Measurements from ENCODE around the gene GAB4. TPM values are rescaled to one million over a fixed set of nuclear protein-coding genes. Genes with fewer than 3 reads are reported as not detected.

GAB4 gene
- total and polyA plus RNA-seq, 10 of the 15 experiments (the other 5 are each of a cell fraction or from before 2014, with no cell fraction given) = not detected

Other genes starting within 250 kb of the GAB4 start
- not detected in 2 replicates for gene XKR3, start 182.8 kb downstream of the GAB4 start, total RNA-seq (2014; rRNA removed)
- 0.09 TPM in 1 of 2 replicates, not detected in the other for gene XKR3, start 182.8 kb downstream of the GAB4 start, total RNA-seq (2014; rRNA removed; fragmentation: Illumina TruSeq; extraction: Trizol)
- not detected in 2 replicates for gene XKR3, start 182.8 kb downstream of the GAB4 start, total RNA-seq (2021)
- gene XKR3, start 182.8 kb downstream of the GAB4 start, polyA plus RNA-seq (2011; rRNA removed) = 0.04 TPM in 1 of 2 replicates, not detected in the other
- not detected in 2 replicates for gene XKR3, start 182.8 kb downstream of the GAB4 start, polyA plus RNA-seq (2014; fragmentation: Illumina TruSeq; extraction: Trizol)
- gene XKR3, start 182.8 kb downstream of the GAB4 start, polyA plus RNA-seq (2014; fragmentation: Nextera tagmentation; extraction: Ambion mirVana) = not detected
- gene XKR3, start 182.8 kb downstream of the GAB4 start, polyA plus RNA-seq (2014; rRNA removed) = 0.14 TPM in 1 of 2 replicates, not detected in the other
- gene XKR3, start 182.8 kb downstream of the GAB4 start, polyA plus RNA-seq (2016; fragmentation: Nextera tagmentation; extraction: Ambion mirVana) = under 1 TPM in 1 of 2 experiments, not detected in 1; 0.09 TPM
- gene IL17RA, start 76.8 kb upstream of the GAB4 start, total RNA-seq (2014; rRNA removed) = 3.8 and 4.2 TPM in 2 replicates
- gene IL17RA, start 76.8 kb upstream of the GAB4 start, total RNA-seq (2014; rRNA removed; fragmentation: Illumina TruSeq; extraction: Trizol) = 3.0 and 3.1 TPM in 2 replicates
- gene IL17RA, start 76.8 kb upstream of the GAB4 start, total RNA-seq (2021) = 9.4 and 10.2 TPM in 2 replicates
- gene IL17RA, start 76.8 kb upstream of the GAB4 start, polyA plus RNA-seq (2011; rRNA removed) = 5.9 and 9.9 TPM in 2 replicates
- 3.8 and 5.1 TPM in 2 replicates for gene IL17RA, start 76.8 kb upstream of the GAB4 start, polyA plus RNA-seq (2014; fragmentation: Illumina TruSeq; extraction: Trizol)
- gene IL17RA, start 76.8 kb upstream of the GAB4 start, polyA plus RNA-seq (2014; fragmentation: Nextera tagmentation; extraction: Ambion mirVana) = under 1 TPM; 0.71 to 0.75 TPM
- gene IL17RA, start 76.8 kb upstream of the GAB4 start, polyA plus RNA-seq (2014; rRNA removed) = 4.1 and 4.7 TPM in 2 replicates
- 1 to 10 TPM; 6.4 to 9.7 TPM for gene IL17RA, start 76.8 kb upstream of the GAB4 start, polyA plus RNA-seq (2016; fragmentation: Nextera tagmentation; extraction: Ambion mirVana)
- 0.05 TPM in 1 of 2 replicates, not detected in the other for gene TMEM121B, start 113.1 kb upstream of the GAB4 start, total RNA-seq (2014; rRNA removed)
- gene TMEM121B, start 113.1 kb upstream of the GAB4 start, total RNA-seq (2014; rRNA removed; fragmentation: Illumina TruSeq; extraction: Trizol) = 0.04 TPM in 1 of 2 replicates, not detected in the other
- 0.08 and 0.10 TPM in 2 replicates for gene TMEM121B, start 113.1 kb upstream of the GAB4 start, total RNA-seq (2021)
- gene TMEM121B, start 113.1 kb upstream of the GAB4 start, polyA plus RNA-seq (2011; rRNA removed) = not detected in 2 replicates
- 0.06 and 0.13 TPM in 2 replicates for gene TMEM121B, start 113.1 kb upstream of the GAB4 start, polyA plus RNA-seq (2014; fragmentation: Illumina TruSeq; extraction: Trizol)
- gene TMEM121B, start 113.1 kb upstream of the GAB4 start, polyA plus RNA-seq (2014; fragmentation: Nextera tagmentation; extraction: Ambion mirVana) = under 1 TPM in 1 of 2 experiments, not detected in 1; 0.02 TPM
- 0.04 and 0.10 TPM in 2 replicates for gene TMEM121B, start 113.1 kb upstream of the GAB4 start, polyA plus RNA-seq (2014; rRNA removed)
- not detected for gene TMEM121B, start 113.1 kb upstream of the GAB4 start, polyA plus RNA-seq (2016; fragmentation: Nextera tagmentation; extraction: Ambion mirVana)
- 47.8 and 54.1 TPM in 2 replicates for gene HDHD5, start 151.1 kb upstream of the GAB4 start, total RNA-seq (2014; rRNA removed)
- 25.8 and 27.1 TPM in 2 replicates for gene HDHD5, start 151.1 kb upstream of the GAB4 start, total RNA-seq (2014; rRNA removed; fragmentation: Illumina TruSeq; extraction: Trizol)
- 46.4 and 47.0 TPM in 2 replicates for gene HDHD5, start 151.1 kb upstream of the GAB4 start, total RNA-seq (2021)
- 45.2 and 67.4 TPM in 2 replicates for gene HDHD5, start 151.1 kb upstream of the GAB4 start, polyA plus RNA-seq (2011; rRNA removed)
- 8.9 and 27.4 TPM in 2 replicates for gene HDHD5, start 151.1 kb upstream of the GAB4 start, polyA plus RNA-seq (2014; fragmentation: Illumina TruSeq; extraction: Trizol)
- 1 to 10 TPM; 1.7 to 7.7 TPM for gene HDHD5, start 151.1 kb upstream of the GAB4 start, polyA plus RNA-seq (2014; fragmentation: Nextera tagmentation; extraction: Ambion mirVana)
- 51.9 and 52.8 TPM in 2 replicates for gene HDHD5, start 151.1 kb upstream of the GAB4 start, polyA plus RNA-seq (2014; rRNA removed)
- 10 to 100 TPM; 67.3 to 68.0 TPM for gene HDHD5, start 151.1 kb upstream of the GAB4 start, polyA plus RNA-seq (2016; fragmentation: Nextera tagmentation; extraction: Ambion mirVana)
- gene ADA2, start 211.2 kb upstream of the GAB4 start, total RNA-seq (2014; rRNA removed) = 10.2 and 10.3 TPM in 2 replicates
- 7.2 and 8.1 TPM in 2 replicates for gene ADA2, start 211.2 kb upstream of the GAB4 start, total RNA-seq (2014; rRNA removed; fragmentation: Illumina TruSeq; extraction: Trizol)
- gene ADA2, start 211.2 kb upstream of the GAB4 start, total RNA-seq (2021) = 24.5 and 24.7 TPM in 2 replicates
- gene ADA2, start 211.2 kb upstream of the GAB4 start, polyA plus RNA-seq (2011; rRNA removed) = 6.2 and 10.4 TPM in 2 replicates
- gene ADA2, start 211.2 kb upstream of the GAB4 start, polyA plus RNA-seq (2014; fragmentation: Illumina TruSeq; extraction: Trizol) = 21.2 and 21.4 TPM in 2 replicates
- gene ADA2, start 211.2 kb upstream of the GAB4 start, polyA plus RNA-seq (2014; fragmentation: Nextera tagmentation; extraction: Ambion mirVana) = 1 to 10 TPM; 5.5 to 7.1 TPM
- gene ADA2, start 211.2 kb upstream of the GAB4 start, polyA plus RNA-seq (2014; rRNA removed) = 12.6 and 16.5 TPM in 2 replicates
- 1 to 10 TPM; 7.0 to 7.5 TPM for gene ADA2, start 211.2 kb upstream of the GAB4 start, polyA plus RNA-seq (2016; fragmentation: Nextera tagmentation; extraction: Ambion mirVana)